GM18511 (cell line): ENCODE measurements around the gene AFDN.
"Not testable (repeated sequence)": the region's sequence is repeated elsewhere in the genome, so short reads cannot be mapped to it uniquely, and the experiment has no call there.

Experiments
- ATAC-seq: cut with Tn5 transposase; IDR thresholded peaks from one replicate; pipeline ENCODE4 v1.9.1; 2021; ENCODE audit warnings: mild to moderate bottlenecking, moderate library complexity; ENCODE audit not compliant: unreplicated experiment

The AFDN gene

DNA sequence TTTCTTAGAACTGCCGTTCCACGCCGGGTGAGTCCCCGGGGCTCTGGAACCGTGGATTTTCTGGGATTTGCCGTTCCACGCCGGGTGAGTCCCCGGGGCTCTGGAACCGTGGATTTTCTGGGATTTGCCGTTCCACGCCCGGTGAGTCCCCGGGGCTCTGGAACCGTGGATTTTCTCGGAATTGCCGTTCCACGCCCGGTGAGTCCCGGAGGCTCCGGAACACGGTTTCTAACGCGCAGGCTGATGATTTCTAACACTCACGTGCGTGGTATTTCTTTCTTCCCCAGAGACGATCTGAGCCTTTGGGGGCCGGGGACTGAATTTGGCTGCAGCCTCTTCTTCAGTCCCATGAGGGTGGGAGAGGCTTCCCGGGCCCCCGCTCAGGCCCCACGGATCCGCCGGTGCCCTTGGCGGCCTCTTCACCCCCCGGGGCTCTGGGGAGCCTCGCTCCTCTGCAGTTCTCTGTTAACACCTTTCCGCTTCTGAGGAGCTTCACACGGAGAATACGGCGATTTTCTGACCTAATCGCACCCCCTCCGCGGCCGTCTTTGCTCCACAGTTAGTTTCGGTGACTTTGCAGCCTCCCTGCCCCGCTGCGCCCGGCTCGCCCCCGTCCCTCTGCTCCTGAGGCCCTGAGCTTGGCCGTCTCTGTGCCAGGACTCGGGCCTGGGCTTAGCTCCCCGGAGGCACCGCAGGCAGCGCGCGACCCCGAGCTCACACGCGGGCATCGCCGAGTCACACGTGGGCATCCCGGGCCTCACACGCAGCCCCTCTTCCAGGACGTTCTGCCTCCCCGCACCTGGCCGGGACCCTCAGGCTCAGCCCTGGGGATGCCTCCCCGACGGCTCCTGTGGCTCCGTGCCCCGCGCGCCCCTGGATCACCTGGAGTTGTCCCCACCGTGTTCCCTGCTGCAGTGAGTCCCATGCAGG lies 163.6 kb downstream of the AFDN start:
- no peak for ATAC-seq

GRCh38 chr6:167993169-167993568 lies 166.5 kb downstream of the AFDN start:
- no peak for ATAC-seq

GRCh38 chr6:167993831-167994230 lies 167.1 kb downstream of the AFDN start:
- no peak for ATAC-seq

DNA sequence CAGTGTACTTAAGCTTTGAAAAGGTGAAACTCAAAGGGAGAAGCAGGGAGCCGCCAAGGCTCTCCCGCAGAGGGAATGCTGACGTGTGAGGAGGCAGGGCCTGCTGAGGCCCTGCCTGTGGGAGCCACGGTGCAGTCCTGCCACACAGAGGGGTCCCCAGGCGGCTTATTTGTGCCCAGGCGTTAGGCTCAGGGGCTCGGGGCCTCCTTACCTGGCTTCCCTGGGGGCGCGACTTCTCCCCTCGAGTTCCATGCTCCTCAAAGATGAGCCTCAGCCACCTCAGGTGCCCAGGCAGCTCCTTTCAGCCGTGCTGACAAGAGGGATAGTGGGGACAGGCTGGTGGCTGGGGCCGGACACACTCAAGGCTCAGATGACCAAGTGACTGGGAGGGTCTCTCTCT lies 168.6 kb downstream of the AFDN start:
- ATAC-seq: no peak

GRCh38 chr6:167995731-167996151 lies 169.0 kb downstream of the AFDN start:
- ATAC-seq: no peak

DNA sequence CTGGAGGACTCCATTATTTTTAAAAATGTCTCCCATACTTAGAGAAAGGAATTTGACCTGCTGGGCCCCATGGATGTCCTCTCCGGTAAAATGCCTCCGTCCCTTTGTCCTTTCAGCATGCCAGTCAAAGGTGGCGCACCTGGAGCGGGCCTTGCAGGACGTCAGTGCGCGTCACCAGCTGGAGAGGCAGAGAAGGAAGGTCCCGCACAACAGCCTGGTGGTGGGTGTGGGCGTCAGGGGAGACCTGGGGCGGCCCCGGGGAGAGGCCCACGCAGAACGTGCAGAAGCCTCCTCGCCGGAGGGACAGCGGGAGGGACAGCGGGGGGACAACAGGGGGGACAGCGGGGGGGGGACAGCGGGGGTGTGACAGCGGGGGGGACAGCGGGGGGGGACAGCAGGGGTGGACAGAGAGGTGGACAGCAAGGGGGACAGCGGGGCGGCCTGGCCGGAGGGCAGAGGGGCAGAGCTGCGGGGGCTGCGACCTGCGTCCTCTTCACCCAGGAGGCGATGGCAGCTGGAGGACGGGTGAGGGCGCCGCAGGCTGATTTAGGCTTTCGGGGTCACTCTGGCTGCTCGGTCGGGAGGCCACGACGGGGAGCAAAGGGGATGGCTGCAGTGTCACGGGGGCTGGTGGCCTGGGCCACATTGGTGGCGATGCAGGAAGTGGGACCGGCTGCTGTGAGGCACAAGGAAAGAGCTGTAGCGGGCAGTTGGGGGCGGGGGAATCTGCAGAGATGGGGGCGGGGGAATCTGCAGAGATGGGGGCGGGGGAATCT lies 169.9 kb downstream of the AFDN start:
- no peak for ATAC-seq

GRCh38 chr6:167997642-167998041 lies 170.9 kb downstream of the AFDN start, which contains the start of gene KIF25:
Gene KIF25, plus strand, starts transcription at chr6:167997671. Its CDS starts 31,915 bp downstream, at chr6:168029586.
- no peak for ATAC-seq

DNA sequence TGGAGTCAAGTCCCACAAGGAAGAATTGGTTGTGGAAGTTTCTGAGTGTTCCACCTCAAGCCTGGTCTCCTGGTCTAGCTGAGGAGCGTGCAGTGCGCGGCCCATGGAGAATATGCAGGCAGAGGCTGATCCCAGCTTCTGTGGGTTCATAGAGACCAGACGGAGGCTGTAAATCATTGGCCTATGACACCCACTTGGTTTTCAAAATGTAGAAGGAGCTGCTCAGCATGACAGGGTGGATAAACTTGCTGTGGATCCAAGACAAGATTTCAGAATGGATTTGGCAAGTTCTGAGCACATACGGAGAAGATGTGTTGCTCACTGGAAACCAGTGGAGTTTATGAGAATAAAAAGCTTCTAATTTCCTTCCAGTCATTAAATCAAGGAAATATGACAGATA lies 171.5 kb downstream of the AFDN start:
- no peak for ATAC-seq

DNA sequence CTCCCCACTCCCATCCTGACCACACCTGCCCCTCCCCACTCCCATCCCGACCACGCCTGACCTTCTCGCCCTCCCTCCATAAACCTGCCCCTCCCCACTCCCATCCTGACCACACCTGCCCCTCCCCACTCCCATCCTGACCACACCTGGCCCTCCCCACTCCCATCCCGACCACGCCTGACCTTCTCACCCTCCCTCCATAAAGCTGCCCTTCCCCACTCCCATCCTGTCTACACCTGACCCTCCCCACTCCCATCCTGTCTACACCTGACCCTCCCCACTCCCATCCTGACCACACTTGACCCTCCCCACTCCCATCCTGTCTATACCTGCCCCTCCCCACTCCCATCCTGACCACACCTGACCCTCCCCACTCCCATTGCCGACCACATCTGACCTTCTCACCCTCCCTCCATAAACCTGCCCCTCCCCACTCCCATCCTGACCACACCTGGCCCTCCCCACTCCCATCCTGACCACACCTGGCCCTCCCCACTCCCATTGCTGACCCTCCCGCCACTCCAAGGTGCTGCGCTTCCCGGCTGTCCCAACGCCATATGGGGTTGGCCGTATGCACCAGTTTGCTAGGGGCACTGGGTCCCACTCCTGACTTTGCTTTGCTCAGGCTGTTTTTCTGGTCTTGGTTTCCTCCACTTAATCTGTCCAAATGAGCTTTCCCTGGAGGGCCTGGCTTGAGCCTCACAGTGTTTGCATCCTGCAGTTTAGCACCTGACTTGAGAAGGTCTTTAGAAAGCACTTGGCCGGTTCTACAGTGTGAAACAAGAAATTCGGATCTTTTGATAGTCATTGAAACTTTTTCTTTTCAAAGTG lies 173.7 kb downstream of the AFDN start:
- ATAC-seq: no peak

- no peak for ATAC-seq
Measured at GRCh38 chr6:168001029-168001332, 174.3 kb downstream of the AFDN start.

- ATAC-seq: not testable (repeated sequence)
Measured at GRCh38 chr6:168001514-168001913, 174.8 kb downstream of the AFDN start.

- ATAC-seq: no peak
Measured at GRCh38 chr6:168002804-168003203, 176.1 kb downstream of the AFDN start.

GRCh38 chr6:168004023-168004422 lies 177.3 kb downstream of the AFDN start:
- no peak for ATAC-seq

- ATAC-seq: no peak
Measured at GRCh38 chr6:168004945-168005344, 178.2 kb downstream of the AFDN start.

DNA sequence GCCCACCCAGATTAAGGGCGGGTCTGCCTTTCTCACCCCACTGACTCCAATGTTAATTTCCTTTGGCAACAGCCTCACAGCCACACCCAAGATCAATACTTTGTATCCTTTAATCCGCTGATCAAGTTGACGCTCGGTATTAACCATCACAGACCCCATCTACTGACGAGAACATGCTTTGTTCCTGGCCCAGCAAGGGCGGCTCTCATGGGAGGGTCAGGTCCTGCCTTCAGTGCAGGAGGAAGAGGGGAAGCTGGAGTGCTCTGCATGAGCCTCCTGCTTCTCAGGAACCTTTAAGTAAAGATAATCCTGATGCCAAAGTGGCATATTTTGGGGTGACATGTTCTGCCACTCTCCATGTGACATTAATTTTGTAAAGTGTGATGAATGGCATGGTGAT lies 179.1 kb downstream of the AFDN start:
- no peak for ATAC-seq

- ATAC-seq: no peak
Measured at GRCh38 chr6:168007592-168008338, 181.1 kb downstream of the AFDN start.

- ATAC-seq: no peak
Measured at GRCh38 chr6:168009331-168009730, 182.6 kb downstream of the AFDN start.

DNA sequence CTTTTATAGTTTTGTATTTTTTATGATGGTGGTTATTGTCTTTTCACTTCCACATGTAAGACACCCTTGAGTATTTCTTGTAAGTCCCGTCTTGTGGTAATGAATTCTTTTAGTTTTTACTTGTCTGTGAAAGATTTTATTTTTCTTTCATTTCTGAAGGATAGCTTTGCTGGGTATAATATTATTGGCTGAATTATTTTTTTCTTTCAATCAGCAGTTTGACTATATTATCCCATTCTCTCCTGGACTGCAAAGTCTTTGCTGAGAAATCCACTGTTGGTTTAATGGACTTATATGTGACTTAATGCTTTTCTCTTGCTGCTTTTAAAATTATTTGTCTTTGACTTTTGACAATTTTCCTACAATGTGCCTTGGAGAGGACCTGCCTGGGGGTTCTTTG lies 184.6 kb downstream of the AFDN start:
- ATAC-seq: no peak

DNA sequence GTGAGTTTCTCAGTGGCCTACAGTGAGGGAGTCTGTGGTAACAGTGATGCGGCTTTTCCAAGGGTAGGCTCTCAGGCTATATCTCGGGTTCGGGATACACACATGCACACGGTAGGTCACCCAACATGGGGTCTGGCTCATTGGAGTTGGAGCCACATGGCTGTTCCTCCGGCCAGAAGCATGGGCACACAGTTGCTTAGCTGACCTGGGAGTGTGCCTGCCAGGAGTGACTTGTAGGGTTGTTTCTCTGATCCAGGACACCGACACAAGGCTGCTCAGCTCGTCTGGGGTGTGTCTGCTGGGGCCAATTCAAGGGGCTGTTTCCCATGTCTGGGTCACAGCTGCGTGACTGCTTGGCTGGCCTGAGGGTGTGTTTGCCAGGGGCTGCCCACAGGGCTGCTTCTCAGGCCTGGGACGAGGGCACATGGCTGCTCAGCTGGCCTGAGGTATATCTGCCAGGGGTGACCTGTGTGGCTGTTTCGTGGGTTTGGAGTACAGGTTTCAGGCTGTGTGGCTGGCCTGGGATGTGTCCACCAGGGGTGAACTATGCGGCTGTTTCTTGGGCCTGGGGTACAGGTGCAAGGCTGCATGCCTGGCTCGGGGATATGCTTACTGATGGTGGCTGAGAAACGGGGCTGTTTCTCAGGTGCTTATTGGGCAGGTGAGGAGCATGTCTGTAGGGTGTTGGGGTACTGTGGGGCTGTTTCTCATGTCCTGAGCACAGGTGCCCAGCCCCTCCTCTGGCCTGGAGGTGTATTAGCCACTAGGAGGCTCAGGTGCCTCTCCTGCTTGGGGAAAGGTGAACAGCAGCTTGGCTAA lies 185.9 kb downstream of the AFDN start:
- no peak for ATAC-seq
